A673 (cell line): ENCODE measurements around the gene CYB5A. TPM values are rescaled to one million over a fixed set of nuclear protein-coding genes. Genes with fewer than 3 reads are reported as not detected.

ENCODE experiments used
- BruUV-seq: library from RNA; stranded (reverse); fragments of 400-500 nt; replicated peaks from 2 replicates; lab custom pipeline; 2021; lab: Mats Ljungman, UMichigan
- CTCF ChIA-PET: fragments of 300-600 bp; sonication (Branson Sonifier 250); formaldehyde crosslinking; loops from one replicate; lab custom pipeline; 2022; ENCODE audit warnings: antibody characterized with exemption; lab: Charles Lee
- POLR2A ChIA-PET: fragments of 300-600 bp; sonication (Branson Sonifier 250); formaldehyde crosslinking; loops from one replicate; lab custom pipeline; 2022; ENCODE audit warnings: antibody characterized with exemption; ENCODE audit not compliant: low non-redundant PET; lab: Charles Lee
- DNase-seq: peaks from one replicate; pipeline ENCODE4 v3.0.0-alpha.2; 2015; ENCODE audit warnings: low spot score
- H3K27ac ChIP-seq: fragments of 200-600 bp; sonication (generic); 2 replicates; pipeline ENCODE4 v1.5.1; 2016; ENCODE audit warnings: mixed run types, low read depth, mild to moderate bottlenecking, mixed read lengths, antibody characterized with exemption, low read length; ENCODE audit not compliant: poor library complexity, severe bottlenecking
- H3K27me3 ChIP-seq: fragments of 200-600 bp; sonication (generic); replicated peaks from 2 replicates; pipeline ENCODE4 v1.6.1; 2017; ENCODE audit warnings: mixed run types, low read depth, mild to moderate bottlenecking, mixed read lengths, antibody characterized with exemption, low read length; ENCODE audit not compliant: insufficient read depth, poor library complexity
- H3K36me3 ChIP-seq: fragments of 200-600 bp; sonication (generic); 2 replicates; pipeline ENCODE4 v1.6.1; 2016; ENCODE audit warnings: mixed run types, mild to moderate bottlenecking, mixed read lengths, antibody characterized with exemption, low read length; ENCODE audit not compliant: insufficient read depth, poor library complexity, severe bottlenecking
- H3K4me1 ChIP-seq: fragments of 200-600 bp; sonication (generic); 2 replicates; pipeline ENCODE4 v1.6.1; 2017; ENCODE audit warnings: mixed run types, mild to moderate bottlenecking, mixed read lengths, antibody characterized with exemption, low read length; ENCODE audit not compliant: insufficient read depth, poor library complexity, severe bottlenecking
- H3K4me3 ChIP-seq: fragments of 200-600 bp; sonication (generic); 2 replicates; pipeline ENCODE4 v1.5.1; 2016; ENCODE audit warnings: low read depth, mixed run types, mild to moderate bottlenecking, mixed read lengths, low read length; ENCODE audit not compliant: poor library complexity, severe bottlenecking
- H3K9me3 ChIP-seq: fragments of 200-600 bp; sonication (generic); 2 replicates; pipeline ENCODE4 v1.6.1; 2016; ENCODE audit warnings: mixed run types, low read depth, mild to moderate bottlenecking, mixed read lengths, antibody characterized with exemption, low read length; ENCODE audit not compliant: poor library complexity, severe bottlenecking
- EZH2 ChIP-seq: fragments of 200-600 bp; sonication (generic); IDR thresholded peaks from 2 replicates; pipeline ENCODE4 v1.6.1; 2017; ENCODE audit warnings: borderline replicate concordance, low read depth, mild to moderate bottlenecking, mixed read lengths, antibody characterized with exemption, low read length; ENCODE audit not compliant: poor library complexity, severe bottlenecking
- intact Hi-C: fragments of 100-400 bp; cut with micrococcal nuclease; formaldehyde crosslinking; loops from one replicate; pipeline ENCODE4 v1.10.0; 2022; ENCODE audit not compliant: unreplicated experiment
- total RNA-seq: library from RNA; stranded (reverse); gene quantifications from 2 replicates; pipeline ENCODE4 v1.2.3, GENCODE V29; 2021
- TF ChIP-seq, protein P1 (sequence below): fragments of 300-800, 200-600 bp; sonication (generic); conservative IDR thresholded peaks from 2 replicates; pipeline ENCODE4 v1.5.1; 2017; ENCODE audit warnings: low read depth, mild to moderate bottlenecking, antibody characterized with exemption, low read length, moderate library complexity, mixed read lengths

Gene CYB5A
- total RNA-seq, 1 experiment from 2014 or later, result 38.7 TPM

DNA sequence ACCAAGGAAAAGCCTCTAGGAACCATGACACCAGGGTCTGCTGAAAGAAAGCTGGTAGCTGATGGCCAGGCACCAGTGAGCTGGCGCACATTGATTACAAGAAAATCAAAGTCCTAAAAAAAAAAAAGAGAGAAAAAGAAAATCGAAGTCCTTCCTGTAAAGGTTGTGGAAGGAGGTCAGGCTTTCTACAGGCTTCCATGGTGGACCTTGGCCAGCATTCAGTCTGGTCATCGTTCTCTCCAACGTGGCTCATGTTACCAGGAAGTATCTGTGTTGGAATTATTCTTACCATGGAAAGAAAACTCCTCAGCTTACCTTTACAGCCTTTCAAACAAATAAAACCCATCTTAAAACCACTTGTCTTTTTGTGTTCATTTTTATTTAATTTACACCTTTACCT, 65.6 kb downstream of the CYB5A start:
- ChIA-PET POLR2A (no interaction called here), CTCF (no interaction called here)
- Histone ChIP-seq H3K4me1 (no peaks in the 10 kb centered on the region), H3K36me3 (no peaks in the 10 kb centered on the region), H3K27me3 (no peaks in the 10 kb centered on the region), H3K9me3 (no peaks in the 10 kb centered on the region), H3K27ac (no peak overlapping the region), H3K4me3 (no peak overlapping the region)
- TF ChIP-seq, protein P1, sequence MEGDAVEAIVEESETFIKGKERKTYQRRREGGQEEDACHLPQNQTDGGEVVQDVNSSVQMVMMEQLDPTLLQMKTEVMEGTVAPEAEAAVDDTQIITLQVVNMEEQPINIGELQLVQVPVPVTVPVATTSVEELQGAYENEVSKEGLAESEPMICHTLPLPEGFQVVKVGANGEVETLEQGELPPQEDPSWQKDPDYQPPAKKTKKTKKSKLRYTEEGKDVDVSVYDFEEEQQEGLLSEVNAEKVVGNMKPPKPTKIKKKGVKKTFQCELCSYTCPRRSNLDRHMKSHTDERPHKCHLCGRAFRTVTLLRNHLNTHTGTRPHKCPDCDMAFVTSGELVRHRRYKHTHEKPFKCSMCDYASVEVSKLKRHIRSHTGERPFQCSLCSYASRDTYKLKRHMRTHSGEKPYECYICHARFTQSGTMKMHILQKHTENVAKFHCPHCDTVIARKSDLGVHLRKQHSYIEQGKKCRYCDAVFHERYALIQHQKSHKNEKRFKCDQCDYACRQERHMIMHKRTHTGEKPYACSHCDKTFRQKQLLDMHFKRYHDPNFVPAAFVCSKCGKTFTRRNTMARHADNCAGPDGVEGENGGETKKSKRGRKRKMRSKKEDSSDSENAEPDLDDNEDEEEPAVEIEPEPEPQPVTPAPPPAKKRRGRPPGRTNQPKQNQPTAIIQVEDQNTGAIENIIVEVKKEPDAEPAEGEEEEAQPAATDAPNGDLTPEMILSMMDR, result no peak
- TF ChIP-seq EZH2, result no peak
- BruUV-seq, result no TSS peak
- DNase-seq, result no peak
- intact Hi-C loops, result no loop called here

DNA sequence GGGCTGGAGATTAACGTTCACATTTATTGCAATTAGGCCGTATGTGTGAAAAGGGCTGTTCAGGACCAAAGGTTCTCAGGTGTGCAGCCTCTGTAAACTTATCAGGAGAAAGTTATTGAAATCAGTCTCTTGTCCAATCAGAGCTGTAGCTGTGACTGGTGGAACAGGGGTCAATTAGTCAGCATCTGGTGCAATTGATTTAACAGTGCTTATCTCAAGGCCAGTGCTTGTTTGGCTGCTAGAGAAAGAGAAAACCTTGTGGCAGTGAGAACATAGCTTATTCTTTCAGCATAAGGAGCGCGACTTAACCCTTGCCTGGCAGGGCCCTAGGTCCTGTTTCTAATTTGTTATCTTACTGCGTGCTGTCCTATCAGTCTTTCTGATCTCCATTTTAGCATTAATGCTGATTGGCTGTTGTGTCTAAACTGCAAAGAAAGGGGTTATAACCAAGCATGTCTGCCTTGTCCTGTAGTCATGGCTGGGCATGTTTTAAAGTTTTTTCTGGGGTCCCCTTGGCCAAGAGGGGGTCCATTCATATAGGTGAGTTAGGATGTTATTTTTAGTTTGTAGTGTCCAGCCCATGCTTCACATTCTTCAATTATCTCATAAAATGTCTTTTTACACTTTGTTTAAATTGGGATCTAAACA, 66.4 kb downstream of the CYB5A start:
- ChIA-PET POLR2A (no interaction called here), CTCF (no interaction called here)
- intact Hi-C loops, result no loop called here
- no peak overlapping the region for H3K27ac ChIP-seq
- no peaks in the 10 kb centered on the region for H3K4me1 ChIP-seq
- H3K9me3 ChIP-seq, result no peaks in the 10 kb centered on the region
- BruUV-seq, result no TSS peak
- no peak overlapping the region for H3K4me3 ChIP-seq
- TF ChIP-seq, protein P1, result no peak
- no peak for TF ChIP-seq EZH2
- no peaks in the 10 kb centered on the region for H3K27me3 ChIP-seq
- no peaks in the 10 kb centered on the region for H3K36me3 ChIP-seq
- DNase-seq, result no peak

DNA sequence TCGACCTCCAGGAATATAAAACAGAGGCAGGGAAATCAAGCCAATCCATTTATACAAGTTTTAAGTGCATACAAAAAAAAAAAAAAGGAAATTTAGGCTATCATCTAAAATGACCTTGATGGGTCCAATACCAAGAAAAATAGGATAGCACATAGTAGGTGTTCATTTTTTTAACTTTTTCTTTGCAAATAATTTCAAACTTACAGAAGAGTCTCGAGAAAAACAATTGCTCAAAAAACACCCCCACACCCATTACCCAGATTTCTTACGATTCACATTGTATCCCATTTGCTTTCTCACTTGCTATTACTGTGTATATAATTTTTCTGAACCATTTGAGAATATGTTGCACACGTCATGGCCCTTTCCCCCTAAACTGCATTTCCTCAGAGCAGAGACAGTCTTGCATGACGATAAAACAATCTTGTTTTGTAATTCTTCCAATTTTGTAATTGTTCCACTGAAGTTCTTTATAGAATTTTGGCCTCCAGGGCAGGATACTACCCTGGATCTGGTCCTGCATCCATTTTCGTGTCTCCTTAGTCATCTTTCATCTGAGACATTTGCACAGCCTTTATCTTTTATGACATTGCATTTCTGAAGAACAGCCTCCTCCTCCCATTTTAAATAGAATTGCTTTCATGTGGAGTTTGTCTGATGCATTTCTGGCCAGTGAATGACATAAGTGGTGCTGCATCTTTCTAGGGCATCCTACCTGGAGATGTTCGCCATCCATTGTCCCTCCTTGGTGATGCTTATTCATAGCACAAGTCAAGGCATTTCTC, 68.9 kb downstream of the CYB5A start:
- no peak for DNase-seq
- CTCF ChIA-PET, result no interaction called here
- Histone ChIP-seq H3K4me1 (no peaks in the 10 kb centered on the region), H3K4me3 (no peak overlapping the region), H3K27me3 (no peaks in the 10 kb centered on the region), H3K27ac (no peak overlapping the region), H3K9me3 (no peaks in the 10 kb centered on the region), H3K36me3 (no peaks in the 10 kb centered on the region)
- POLR2A ChIA-PET, result no interaction called here
- BruUV-seq, result no TSS peak
- intact Hi-C loops, result no loop called here
- no peak for TF ChIP-seq EZH2
- TF ChIP-seq, protein P1, result no peak
